GM19351 (cell line): ENCODE measurements around the gene ACADL.

Experiments
- ATAC-seq: cut with Tn5 transposase; IDR thresholded peaks from one replicate; pipeline ENCODE4 v1.9.1; 2021; ENCODE audit warnings: mild to moderate bottlenecking, moderate library complexity; ENCODE audit not compliant: unreplicated experiment

The ACADL gene

GRCh38 chr2:210171309-210172218 is 53.7 kb downstream of the ACADL start, which contains the start of gene KANSL1L:
Gene KANSL1L, minus strand, starts transcription at chr2:210171409. Its CDS starts 16,827 bp downstream, at chr2:210154582.
- peak; percentile 66 for ATAC-seq

GRCh38 chr2:210170446-210171303 is 54.6 kb downstream of the ACADL start:
- ATAC-seq = peak; percentile 68

GRCh38 chr2:210170196-210170445 is 55.1 kb downstream of the ACADL start:
- no peak for ATAC-seq

GRCh38 chr2:210169516-210170195 is 55.6 kb downstream of the ACADL start:
- peak; percentile 32 for ATAC-seq

- ATAC-seq = no peak
These were observed 58.0 kb downstream of the ACADL start for GRCh38 chr2:210167227-210167626.

GRCh38 chr2:210162466-210163124 is 62.7 kb downstream of the ACADL start:
- peak; percentile 41 for ATAC-seq

GRCh38 chr2:210159059-210159458 is 66.2 kb downstream of the ACADL start:
- no peak for ATAC-seq

- ATAC-seq = no peak
These were observed 67.0 kb downstream of the ACADL start for GRCh38 chr2:210158236-210158635.

- no peak for ATAC-seq
These were observed 67.7 kb downstream of the ACADL start for GRCh38 chr2:210157526-210157925.

GRCh38 chr2:210147614-210148013 is 77.6 kb downstream of the ACADL start:
- ATAC-seq = no peak
